HG02938 (cell line): ENCODE data around the gene VAV2.
A peak's percentile ranks its signal among the peaks of the same experiment; 100 is the strongest.

Experiments
- ATAC-seq: cut with Tn5 transposase; IDR thresholded peaks from one replicate; pipeline ENCODE4 v1.9.1; 2021; ENCODE audit warnings: mild to moderate bottlenecking, moderate library complexity; ENCODE audit not compliant: unreplicated experiment

VAV2 gene

DNA sequence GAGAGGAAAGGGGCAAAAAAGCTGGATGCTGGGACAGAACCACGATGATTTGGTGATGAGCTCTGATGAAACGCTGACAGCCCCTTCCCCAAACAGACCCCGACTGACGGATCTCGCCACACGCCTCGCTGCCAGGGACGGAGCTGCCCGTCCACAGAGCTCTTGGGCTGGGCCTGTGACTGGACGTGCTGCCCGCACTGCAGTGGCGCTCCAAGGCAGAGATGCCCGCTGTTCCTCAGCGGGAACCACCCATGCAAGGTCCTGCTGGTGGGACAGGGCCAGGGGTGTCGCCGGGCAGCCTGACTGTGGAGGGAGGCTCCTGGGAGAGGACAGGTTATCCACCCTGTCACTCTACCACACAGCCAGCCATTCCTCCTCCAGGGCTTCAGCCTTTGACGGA is 187.9 kb downstream of the VAV2 start:
- no peak for ATAC-seq

DNA sequence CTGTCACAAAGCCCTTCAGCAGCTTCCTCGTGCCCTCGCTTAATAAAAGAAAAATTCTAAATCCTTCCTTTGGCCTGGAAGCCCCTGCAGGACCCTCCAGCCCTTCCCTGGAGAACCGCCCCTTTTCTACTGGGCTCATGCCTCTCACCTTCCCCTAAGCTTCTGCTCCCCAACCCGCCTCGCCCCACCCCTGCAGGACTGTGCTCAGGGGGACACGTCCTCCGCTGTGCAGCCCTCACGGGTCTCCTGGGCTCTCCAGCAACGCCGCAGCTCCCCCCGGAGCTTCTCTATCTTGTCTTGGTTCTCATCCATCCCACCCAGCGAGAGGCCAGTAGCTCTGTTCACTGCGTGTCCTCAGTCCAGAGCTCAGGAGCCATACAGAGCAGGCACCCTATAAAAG is 188.4 kb downstream of the VAV2 start:
- ATAC-seq, result no peak

DNA sequence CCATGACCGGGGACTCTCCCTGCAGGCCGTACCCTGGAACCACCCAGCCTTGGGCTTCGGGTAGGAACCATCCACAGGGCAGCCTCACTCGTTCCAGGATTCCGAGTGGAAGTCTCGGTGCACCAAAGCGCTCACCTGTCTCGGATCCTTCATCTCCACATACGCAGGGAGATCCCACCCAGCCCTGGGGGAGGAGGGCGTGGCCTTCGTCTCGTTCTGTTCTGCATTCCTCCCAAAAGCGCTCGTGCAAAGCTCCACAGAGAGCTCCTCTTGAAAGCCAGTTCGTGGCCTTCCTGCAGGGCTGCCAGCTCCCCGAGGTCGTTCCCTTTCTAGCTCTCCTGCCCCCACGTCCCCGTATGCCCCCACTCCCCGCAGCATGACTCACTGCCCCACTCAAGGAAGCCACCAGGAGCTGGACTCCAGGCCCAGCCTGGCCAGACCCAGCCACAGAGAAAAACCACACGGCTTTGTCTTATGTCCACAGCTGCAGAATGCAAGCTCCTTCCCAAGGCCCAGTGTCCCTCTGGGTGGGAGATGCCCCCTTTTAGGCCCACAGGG is 189.0 kb downstream of the VAV2 start:
- no peak for ATAC-seq

DNA sequence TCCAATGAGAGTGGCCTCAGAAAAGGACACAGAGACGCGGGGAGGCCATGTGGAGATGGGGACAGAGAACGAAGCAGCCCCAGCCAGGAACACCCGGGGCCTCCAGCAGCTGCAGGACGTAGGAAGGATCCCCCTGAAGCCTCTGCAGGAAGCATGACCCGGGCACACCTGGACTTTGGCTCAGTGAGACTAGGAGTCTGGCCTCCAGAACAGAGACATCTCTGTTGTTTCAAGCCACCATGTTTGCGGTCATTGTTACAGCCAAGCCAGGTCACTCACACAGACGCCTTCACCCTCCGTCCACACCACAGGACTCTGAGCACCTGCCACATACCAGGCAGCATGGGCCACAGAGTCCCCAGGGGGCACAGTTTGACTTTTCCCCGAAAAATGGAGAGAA is 190.4 kb downstream of the VAV2 start:
- ATAC-seq, result no peak

DNA sequence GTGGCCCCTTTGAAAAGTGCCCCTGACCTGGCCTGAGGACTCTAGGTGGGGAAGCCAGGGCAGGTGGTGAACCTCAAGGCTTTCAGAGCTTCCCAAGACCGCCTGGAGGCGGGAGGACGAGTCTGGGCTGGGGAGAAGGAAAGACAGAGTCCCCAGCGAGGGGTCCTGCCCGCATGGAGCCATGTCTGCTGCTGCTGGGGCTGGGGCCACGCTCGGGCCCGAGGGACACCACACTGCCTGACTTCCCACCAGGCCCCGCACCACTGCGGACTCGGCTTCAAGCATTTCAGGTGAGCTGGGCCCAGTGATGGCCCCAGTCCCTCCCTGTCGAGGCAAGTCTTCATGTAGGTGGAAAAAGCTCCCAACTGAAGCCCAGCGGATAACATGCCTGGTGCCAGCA is 191.9 kb downstream of the VAV2 start:
- no peak for ATAC-seq

DNA sequence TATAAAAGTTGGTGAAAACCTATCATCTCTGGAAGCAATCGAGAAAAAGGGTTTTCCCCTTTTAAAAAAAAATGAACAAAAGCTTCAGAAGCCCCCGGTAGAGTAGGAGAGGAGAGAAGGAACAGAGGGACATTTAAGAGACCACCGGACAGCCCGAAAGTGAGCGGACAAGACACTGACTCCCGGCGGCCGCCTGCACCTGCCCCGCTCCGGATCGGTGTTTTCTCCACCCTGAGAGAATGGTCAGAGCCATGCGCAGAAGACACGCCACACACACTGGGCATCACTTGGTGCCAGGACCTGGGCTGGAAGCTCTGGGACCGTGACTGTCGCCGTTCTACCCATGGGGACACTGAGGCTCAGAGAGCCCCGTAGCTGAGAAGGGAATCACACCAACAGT is 192.4 kb downstream of the VAV2 start:
- no peak for ATAC-seq

DNA sequence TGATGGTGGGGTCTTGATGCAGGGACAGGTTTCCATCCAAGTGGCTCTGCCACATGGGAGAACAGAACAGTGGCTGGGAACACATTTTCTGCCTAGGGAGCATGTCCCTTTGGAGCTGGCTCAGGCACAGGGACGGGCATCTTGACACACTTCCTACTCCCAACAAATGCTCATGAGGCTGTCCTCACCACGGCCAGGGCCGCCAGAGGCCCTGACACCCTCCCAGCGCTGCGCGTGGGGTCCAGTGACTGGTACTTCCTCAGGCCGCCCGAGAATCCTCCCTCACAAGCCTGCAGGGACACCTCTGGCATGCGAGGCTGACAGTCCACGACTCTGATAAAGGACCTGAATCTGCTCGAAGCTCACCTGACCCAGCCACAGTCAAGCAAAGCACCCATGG is 193.0 kb downstream of the VAV2 start:
- ATAC-seq, result no peak

DNA sequence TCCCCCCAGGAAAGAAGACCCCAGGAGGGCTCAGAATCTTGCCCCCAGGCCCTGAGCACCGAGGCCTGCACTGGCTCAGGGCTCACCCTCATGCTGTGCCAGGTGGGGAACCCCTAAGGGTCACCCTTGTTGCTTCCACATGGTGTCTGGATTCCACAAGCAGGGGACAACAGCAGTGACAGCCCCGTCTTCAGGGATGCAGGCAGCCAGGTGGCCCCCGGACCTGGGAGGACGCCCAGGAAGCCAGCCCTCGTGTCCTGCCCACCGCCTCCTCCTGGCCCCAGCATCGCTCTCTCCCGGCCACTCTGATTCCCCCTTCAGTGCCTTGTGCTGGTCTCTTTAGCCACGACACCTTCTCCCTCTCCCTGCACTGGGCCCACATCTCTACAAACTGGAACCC is 194.0 kb downstream of the VAV2 start:
- no peak for ATAC-seq

DNA sequence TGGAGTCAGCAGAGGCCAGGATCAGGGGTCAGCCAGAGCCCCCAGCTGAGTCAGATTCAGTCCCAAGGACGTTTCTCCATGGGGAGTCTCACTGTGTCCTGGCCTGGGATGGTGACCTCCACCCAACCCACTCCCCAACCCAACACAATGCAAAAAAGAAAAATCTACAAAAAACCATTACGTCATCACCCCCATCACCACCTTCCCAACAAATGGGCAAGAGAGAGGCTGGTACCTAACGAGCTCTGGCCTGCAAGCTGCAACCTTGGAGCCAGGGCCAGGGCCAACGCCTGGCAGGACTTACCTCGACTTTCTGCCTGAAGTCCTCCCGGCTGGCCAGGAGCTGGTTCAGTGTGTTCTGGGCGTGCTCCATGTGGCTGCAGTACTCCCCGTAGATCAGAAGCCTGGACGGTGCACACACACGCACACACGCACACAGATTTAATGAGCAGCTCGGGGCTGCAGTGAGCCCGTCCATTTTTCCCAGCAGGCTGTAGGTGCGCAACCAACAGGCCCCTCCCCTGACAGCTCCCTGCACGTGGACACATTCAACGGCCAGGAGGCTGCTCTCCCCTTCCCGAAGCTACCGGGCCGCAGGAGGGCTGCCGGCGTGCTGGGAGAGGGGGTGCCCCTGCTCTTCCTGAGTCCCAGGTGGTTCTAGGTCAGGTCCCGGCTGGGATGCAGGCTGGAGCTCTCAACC is 194.6 kb downstream of the VAV2 start:
- no peak for ATAC-seq

DNA sequence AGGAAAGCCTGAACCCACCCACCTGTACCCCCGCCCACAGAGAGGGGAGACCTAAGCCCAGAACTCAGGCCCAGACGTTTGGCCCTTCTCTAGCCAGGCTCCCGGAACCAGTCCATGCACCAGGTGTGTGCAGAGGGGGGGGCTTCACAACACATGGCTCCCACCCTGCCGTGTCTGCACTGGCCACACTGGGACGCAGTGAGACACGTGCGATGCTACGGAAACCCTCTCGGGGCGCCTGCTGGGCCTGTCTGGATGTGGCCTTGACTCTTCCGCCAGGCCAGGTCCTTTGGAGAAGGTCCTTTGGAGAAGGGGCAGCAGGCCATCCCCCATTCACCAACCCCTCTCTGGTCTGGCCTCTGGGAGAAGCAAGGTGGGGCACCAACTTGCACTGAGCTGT is 195.6 kb downstream of the VAV2 start:
- no peak for ATAC-seq

DNA sequence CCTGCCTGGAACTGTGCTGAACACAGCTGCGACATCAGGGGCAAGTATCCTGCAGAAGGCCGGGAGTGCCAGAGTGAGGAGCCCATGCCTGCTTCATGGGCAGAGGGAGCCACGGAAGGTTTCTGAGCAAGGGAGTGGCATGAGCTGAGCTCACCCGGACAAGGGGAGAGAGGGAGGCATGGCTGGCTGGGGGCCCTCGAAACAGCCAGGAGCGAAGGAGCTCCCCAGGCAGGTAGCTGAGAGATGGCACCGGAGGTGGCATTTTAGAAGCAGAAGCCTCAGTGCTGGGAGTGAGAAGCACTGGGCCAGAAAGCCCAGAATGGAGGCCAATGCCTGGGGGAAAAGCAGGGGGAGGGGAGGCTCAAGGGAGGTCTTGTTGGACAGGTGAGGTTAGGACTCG is 197.1 kb downstream of the VAV2 start:
- ATAC-seq, result no peak

DNA sequence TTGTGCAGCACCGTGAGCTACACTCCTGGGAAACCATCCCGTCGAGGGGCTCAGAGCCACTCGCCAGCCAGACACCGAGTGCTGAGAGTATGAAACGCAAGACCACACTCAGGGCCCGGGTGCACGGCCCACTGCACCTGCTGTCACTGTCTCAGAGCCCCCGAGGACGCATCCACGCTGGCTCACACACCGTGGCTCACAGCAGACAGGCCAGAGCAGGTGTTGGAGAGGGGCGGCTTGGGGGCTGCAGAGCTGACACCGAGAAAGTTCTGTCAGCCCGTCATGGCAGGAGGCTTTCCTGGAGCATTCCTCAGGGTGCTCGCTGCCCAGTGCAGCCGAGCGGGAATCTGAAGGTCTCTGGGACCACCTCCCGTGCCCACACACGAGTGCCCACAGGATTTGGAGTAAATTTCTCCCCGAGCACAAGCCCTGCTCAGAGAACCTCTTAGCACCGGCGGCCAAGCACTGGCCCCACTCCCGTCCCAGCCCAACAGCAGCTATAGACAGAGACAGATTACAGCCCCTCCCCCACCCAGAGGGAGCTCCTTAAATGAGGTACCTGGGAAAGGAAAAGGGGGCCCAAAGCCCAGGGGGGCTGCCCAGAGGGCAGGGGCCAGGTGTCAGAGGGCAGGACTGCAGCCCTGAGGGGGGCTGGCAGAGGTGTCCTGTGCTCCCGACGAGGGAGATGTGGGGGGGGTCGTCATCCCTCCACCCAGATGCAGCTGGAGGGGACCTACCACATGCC is 197.9 kb downstream of the VAV2 start:
- ATAC-seq, result no peak

DNA sequence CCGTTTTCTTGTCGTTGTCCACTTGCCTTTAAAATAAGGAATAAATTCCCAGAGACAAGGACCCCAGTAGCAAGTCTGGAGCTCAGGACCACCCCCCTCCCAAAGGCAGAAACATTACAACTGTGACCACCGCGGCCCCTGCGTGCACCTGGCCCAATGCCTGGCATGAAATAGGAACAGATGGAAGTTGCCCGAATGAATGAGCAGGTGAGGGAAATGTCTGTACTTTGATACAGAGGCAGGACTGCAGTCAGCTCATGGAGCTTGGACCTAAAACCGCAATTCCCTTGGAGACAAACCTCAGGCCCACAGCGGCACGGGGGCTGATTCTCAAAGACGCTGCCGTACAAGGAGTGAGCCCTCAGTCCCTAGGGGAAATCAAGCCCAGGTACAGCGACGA is 198.7 kb downstream of the VAV2 start:
- no peak for ATAC-seq

DNA sequence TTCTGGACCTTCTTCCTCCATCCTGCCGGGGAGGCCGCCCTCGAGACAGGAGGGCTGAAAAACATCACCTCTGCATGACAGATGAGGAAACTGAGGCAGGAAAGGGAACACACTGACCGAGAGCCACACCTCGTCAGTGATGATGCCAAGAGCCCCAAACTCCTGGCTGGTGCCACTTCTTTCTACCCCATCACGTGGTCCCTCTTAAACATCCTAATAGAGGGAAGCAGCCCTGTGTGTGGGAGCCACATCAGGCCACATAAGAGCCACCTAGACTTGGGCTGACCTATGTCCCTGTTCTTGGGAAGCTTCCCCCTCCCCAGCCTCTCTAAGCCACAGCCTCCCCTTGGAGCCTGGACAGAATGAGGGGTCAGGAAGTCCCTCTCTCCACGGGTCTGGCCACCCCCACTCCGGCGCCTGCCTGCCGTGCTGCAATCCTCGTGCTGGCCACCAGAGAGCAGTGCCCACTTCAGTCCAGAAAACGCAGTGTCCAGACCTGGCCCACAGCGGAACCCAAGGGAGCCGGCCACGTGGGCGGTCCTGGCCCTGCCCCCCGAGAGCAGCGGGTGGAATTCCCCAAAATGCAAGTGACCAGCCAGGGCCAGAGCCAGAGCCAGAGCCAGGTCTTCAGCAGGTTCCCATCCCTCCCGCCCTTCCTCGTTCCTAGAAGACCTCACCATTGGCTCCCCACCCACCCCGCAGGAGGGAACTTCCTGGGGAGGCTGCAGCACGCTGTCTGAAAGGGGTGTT is 199.2 kb downstream of the VAV2 start:
- peak; percentile 55 for ATAC-seq

DNA sequence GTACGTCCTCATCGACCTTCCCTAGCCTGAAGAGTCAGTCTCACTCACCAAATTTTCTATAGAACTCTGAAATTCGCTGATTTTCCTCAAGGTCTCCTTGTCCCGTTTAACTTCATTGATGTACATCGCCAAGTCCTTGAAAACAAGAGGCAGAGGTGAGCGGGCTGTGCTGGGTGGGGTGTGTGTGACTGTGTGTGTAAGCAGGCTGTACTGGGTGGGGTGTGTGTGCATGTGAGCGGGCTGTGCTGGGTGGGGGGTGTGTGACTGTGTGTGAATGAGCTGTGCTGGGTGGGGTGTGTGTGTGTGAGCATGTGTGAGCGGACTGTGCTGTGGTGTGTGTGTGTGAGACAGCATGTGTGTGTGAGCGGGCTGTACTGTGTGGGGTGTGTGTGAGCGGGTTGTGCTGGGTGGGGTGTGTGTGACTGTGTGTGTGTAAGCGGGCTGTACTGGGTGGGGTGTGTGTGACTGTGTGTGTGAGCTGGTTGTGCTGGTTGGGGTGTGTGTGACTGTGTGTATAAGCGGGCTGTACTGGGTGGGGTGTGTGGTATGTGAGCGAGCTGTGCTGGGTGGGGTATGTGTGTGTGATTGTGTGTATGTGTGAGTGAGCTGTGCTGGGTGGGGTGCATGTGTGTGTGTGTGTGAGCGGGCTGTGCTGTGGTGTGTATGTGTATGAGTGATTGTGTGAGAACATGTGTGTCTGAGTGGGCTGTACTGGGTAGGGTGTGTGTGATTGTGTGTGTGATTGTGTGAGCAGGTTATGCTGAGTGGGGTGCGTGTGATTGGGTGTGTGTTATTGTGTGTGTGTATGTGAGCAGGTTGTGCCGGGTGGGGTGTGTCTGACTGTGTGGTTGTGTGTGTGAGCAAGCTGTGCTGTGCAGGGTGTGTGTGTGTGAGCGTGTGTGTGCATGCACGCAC is 200.1 kb downstream of the VAV2 start:
- no peak for ATAC-seq

DNA sequence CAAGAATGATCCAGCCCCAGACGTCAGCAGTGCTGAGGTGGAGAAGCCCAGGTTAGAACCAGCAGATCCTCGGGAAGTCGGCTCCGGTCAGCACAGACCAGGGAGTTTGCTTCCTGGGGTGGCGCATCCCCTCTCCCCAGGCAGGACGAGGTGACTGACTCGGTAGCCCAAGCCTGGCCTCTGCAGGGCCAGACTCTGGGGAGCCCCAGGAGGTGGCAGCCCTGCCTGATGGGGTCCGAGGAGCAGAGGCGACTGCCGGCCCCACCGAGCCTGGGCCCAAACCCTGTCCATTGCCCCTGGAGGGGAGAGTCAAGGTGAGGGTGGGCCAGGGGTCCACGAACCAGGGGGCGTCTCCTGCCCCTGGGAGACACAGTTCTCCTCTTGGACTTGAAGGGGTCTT is 201.1 kb downstream of the VAV2 start:
- ATAC-seq, result no peak

DNA sequence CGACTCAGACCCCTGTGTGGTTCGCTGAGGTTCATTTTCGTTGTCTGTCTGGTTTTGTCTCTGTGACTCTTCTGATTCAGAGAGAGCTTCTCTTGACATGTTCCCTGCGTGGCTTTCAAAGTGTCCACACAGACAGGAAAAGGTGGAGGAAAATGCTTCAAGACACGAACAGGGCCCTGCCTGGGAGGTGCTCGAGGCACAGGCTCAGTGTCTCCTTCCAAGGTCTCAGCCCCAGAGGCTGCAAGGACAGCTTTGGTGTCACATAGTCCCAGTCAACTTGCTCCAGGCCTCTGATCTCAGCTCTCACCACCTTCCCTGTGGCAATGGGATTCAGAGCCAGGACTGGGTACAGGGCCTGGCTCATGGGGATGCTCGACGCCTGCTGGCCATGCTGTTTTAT is 202.3 kb downstream of the VAV2 start:
- ATAC-seq, result no peak

DNA sequence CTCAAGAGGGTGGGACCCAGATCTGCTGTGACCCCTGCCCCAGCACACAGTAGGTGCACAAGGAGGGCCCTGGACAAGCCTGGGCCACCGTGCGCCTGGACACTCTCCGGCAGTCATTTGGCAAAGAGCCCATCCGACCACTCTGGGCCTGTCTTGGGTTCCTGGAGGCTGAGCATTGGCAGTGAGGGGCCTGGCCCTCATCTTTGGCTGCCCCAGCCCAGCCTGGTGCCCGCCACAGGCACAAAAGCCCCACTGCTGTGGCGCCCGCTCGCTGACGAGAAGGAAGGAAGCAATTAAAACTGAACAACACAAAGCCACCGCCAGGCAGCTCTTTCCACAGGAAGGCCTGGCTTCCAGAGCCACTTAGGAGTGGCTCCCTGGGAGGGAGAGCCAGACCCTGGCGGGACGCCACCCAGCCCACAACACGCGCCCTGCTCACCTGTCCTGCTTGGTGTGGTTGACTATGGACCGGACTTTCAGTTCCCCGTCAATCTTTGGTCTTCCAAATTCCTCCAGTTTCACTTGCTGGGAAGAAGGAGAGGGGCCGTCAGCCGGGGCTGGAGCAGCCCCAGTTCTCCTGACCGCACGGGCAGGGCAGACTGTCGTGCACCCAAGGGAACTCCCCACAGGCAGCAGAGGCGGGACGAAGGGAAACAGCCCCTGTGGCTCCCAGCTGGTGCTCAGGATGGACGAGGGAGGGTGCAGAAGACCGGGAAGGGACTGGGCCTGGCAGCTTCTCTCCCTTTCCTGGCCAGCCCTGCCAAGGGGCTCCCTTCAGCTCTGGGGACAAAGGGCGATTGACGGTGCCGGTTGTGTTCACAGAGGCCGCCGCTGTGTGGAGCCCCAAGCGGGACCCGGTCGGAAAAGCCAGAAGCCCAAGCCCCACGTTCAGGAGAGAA is 203.1 kb downstream of the VAV2 start:
- no peak for ATAC-seq

DNA sequence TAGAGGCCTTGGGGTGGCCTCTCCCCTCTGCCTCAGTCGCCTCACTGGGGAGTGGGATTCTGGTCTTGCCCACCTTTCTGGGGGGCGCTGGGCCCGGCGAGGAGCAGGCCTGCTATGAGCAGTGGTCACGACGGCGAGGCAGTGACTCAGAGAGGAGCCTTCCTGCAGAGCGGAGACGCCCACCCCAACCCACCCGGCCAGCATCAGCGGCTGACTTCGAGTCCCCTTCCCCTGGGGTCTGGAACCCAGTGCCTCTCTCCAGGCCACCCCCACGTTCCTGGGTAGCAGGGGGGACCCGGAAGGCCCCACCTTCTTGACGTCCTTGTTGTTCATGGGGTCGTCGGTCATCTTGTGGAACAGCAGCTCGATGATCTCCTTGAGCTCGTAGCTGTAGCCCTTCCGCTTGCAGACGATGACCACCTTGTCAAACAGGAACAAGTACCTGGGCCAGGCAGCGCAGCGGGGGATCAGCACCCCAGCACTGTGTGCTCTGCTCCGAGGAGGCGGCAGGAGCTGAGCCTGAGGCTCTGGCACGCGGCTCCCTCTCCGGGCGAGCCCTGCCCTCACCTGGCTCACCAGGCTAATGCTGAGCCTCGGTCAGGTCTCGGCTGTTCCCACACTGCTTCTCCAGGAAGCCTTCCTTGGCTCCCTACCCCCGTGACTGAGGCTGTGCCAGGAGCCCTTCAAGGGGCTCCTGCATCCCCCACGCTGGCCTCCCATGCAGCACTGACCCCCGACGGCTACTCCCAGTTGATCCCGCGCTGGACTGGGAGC is 203.9 kb downstream of the VAV2 start:
- ATAC-seq, result no peak
